H7 (cell line): ENCODE measurements around the gene SLC15A2. TPM values are rescaled to one million over a fixed set of nuclear protein-coding genes. Genes with fewer than 3 reads are reported as not detected.

Experiments used
- DNase-seq: peaks from one replicate; pipeline ENCODE4 v3.0.0; 2012
- H3K27me3 ChIP-seq: 2 replicates; pipeline ENCODE4 v1.6.0; 2011; ENCODE audit warnings: mild to moderate bottlenecking, low read length; ENCODE audit not compliant: control insufficient read depth, insufficient read depth
- H3K36me3 ChIP-seq: replicated peaks from 2 replicates; pipeline ENCODE4 v1.5.1; 2011; ENCODE audit warnings: low read length; ENCODE audit not compliant: control insufficient read depth, insufficient read depth
- H3K4me3 ChIP-seq: 2 replicates; pipeline ENCODE4 v1.5.1; 2011; ENCODE audit warnings: low read depth, mild to moderate bottlenecking, control low read depth, low read length, moderate library complexity; ENCODE audit not compliant: insufficient read depth
- total RNA-seq: library from RNA; depleted of rRNA; stranded (reverse); fragments of >200 nt; shearing (Covaris generic); gene quantifications from 2 replicates; pipeline ENCODE4 v1.2.3, GENCODE V29; 2014

SLC15A2 gene
- total RNA-seq, 1 experiment from 2014 or later: 0.76 TPM

- Histone ChIP-seq H3K4me3 (no peak overlapping the region), H3K36me3 (no peaks in the 10 kb centered on the region), H3K27me3 (no peaks in the 10 kb centered on the region)
- peak; percentile 6 for DNase-seq
Observed at GRCh38 chr3:121956363-121956762, 62.2 kb downstream of the SLC15A2 start.

- DNase-seq: no peak
- no peaks in the 10 kb centered on the region for H3K36me3 ChIP-seq
- no peaks in the 10 kb centered on the region for H3K27me3 ChIP-seq
- H3K4me3 ChIP-seq: no peak overlapping the region
Observed at GRCh38 chr3:121957674-121958415, 63.6 kb downstream of the SLC15A2 start.

GRCh38 chr3:121958801-121959200 is 64.6 kb downstream of the SLC15A2 start:
- DNase-seq: no peak
- Histone ChIP-seq H3K4me3 (no peak overlapping the region), H3K36me3 (no peaks in the 10 kb centered on the region), H3K27me3 (no peaks in the 10 kb centered on the region)

GRCh38 chr3:121961283-121961682 is 67.1 kb downstream of the SLC15A2 start:
- Histone ChIP-seq H3K36me3 (no peaks in the 10 kb centered on the region), H3K27me3 (no peaks in the 10 kb centered on the region), H3K4me3 (no peak overlapping the region)
- DNase-seq: no peak

- no peak for DNase-seq
- H3K36me3 ChIP-seq: no peaks in the 10 kb centered on the region
- H3K27me3 ChIP-seq: no peaks in the 10 kb centered on the region
- no peak overlapping the region for H3K4me3 ChIP-seq
Observed at GRCh38 chr3:121962443-121962842, 68.2 kb downstream of the SLC15A2 start.

- H3K27me3 ChIP-seq: no peaks in the 10 kb centered on the region
- no peaks in the 10 kb centered on the region for H3K36me3 ChIP-seq
- no peak for DNase-seq
- no peak overlapping the region for H3K4me3 ChIP-seq
Observed at GRCh38 chr3:121963608-121964007, 69.4 kb downstream of the SLC15A2 start.

- Histone ChIP-seq H3K27me3 (no peaks in the 10 kb centered on the region), H3K36me3 (no peaks in the 10 kb centered on the region), H3K4me3 (no peak overlapping the region)
- no peak for DNase-seq
Observed at GRCh38 chr3:121969631-121970030, 75.4 kb downstream of the SLC15A2 start.

GRCh38 chr3:121970047-121970446 is 75.8 kb downstream of the SLC15A2 start:
- H3K27me3 ChIP-seq: no peaks in the 10 kb centered on the region
- H3K4me3 ChIP-seq: no peak overlapping the region
- no peaks in the 10 kb centered on the region for H3K36me3 ChIP-seq
- no peak for DNase-seq

- DNase-seq: no peak
- Histone ChIP-seq H3K27me3 (no peaks in the 10 kb centered on the region), H3K36me3 (no peaks in the 10 kb centered on the region), H3K4me3 (no peak overlapping the region)
Observed at GRCh38 chr3:121974601-121975111, 80.5 kb downstream of the SLC15A2 start.

GRCh38 chr3:121975702-121976302 is 81.6 kb downstream of the SLC15A2 start:
- Histone ChIP-seq H3K27me3 (no peaks in the 10 kb centered on the region), H3K36me3 (no peaks in the 10 kb centered on the region), H3K4me3 (no peak overlapping the region)
- DNase-seq: no peak

GRCh38 chr3:121976727-121977126 is 82.5 kb downstream of the SLC15A2 start:
- Histone ChIP-seq H3K27me3 (no peaks in the 10 kb centered on the region), H3K36me3 (no peaks in the 10 kb centered on the region), H3K4me3 (no peak overlapping the region)
- no peak for DNase-seq

GRCh38 chr3:121979246-121979645 is 85.0 kb downstream of the SLC15A2 start:
- Histone ChIP-seq H3K27me3 (no peaks in the 10 kb centered on the region), H3K4me3 (no peak overlapping the region), H3K36me3 (no peaks in the 10 kb centered on the region)
- DNase-seq: no peak

GRCh38 chr3:121979734-121980449 is 85.7 kb downstream of the SLC15A2 start:
- DNase-seq: no peak
- no peak overlapping the region for H3K4me3 ChIP-seq
- no peaks in the 10 kb centered on the region for H3K36me3 ChIP-seq

GRCh38 chr3:121980450-121980796 is 86.2 kb downstream of the SLC15A2 start:
- no peak overlapping the region for H3K4me3 ChIP-seq
- no peak for DNase-seq
- no peaks in the 10 kb centered on the region for H3K36me3 ChIP-seq
- H3K27me3 ChIP-seq: no peaks in the 10 kb centered on the region

More at GRCh38 chr3:121979734-121980449, 85.7 kb downstream of the SLC15A2 start:
- H3K27me3 ChIP-seq: no peaks in the 10 kb centered on the region

GRCh38 chr3:121981473-121981872 is 87.3 kb downstream of the SLC15A2 start:
- H3K36me3 ChIP-seq: no peaks in the 10 kb centered on the region
- no peaks in the 10 kb centered on the region for H3K27me3 ChIP-seq
- no peak for DNase-seq
- H3K4me3 ChIP-seq: no peak overlapping the region
